ENCODE measurements around the gene APOL3. TPM values are rescaled to one million over a fixed set of nuclear protein-coding genes. Genes with fewer than 3 reads are reported as not detected.
"Not testable (repeated sequence)": the region's sequence is repeated elsewhere in the genome, so short reads cannot be mapped to it uniquely, and the experiment has no call there.

Gene APOL3
- total RNA-seq, 1 donor = 17.4 TPM

DNA sequence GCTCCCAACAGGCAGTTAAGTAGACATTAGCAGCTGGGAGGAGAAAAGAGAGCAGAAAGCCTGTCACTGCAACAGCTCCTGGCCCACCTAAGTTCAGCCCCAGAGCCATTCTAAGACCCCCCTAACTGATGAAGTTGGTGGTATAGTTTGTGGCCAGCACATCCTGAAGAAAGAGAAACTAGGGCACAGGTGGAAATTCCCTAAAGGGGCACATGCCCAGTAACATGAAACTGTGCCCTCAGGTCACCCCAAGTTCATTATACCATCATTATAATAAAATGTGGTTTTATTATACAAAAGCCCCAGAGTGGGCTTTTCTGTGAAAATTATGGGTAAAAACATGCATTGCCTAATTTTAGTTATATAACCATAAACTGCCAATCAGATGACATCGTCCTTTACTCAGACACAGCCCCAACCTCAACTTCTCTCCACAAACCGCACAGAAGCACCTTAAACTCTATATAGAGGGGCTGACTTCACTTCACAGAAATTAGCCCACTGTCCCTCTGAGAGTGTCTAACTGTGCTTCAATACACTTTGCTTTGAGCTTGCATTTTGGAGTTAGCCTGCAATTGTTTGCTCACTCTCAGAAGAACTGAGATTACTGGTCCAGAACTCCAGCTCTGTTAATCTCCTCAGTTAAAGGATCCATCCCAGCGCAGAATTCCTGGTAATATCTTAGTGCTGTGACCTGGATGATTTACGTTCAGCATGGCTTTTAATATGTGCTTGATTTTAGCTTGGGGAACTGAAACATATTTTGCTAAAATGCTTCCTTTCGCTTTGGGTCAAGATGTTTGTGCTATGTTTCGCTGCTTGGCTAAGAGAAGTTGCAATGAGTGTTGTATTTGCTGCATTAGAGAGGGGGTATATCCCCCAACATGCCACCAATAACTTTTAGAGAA, 1.8 kb upstream of the APOL3 start:
- no peak for DNase-seq (ENCODE audit: low read depth)
- no peak overlapping the region for H3K4me3 ChIP-seq (ENCODE audit: low read depth, low read length)
- TF ChIP-seq, protein P1, sequence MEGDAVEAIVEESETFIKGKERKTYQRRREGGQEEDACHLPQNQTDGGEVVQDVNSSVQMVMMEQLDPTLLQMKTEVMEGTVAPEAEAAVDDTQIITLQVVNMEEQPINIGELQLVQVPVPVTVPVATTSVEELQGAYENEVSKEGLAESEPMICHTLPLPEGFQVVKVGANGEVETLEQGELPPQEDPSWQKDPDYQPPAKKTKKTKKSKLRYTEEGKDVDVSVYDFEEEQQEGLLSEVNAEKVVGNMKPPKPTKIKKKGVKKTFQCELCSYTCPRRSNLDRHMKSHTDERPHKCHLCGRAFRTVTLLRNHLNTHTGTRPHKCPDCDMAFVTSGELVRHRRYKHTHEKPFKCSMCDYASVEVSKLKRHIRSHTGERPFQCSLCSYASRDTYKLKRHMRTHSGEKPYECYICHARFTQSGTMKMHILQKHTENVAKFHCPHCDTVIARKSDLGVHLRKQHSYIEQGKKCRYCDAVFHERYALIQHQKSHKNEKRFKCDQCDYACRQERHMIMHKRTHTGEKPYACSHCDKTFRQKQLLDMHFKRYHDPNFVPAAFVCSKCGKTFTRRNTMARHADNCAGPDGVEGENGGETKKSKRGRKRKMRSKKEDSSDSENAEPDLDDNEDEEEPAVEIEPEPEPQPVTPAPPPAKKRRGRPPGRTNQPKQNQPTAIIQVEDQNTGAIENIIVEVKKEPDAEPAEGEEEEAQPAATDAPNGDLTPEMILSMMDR (IDR thresholded peaks at IDR 0.05; ENCODE audit: insufficient read depth, low read length) = no peak

DNA sequence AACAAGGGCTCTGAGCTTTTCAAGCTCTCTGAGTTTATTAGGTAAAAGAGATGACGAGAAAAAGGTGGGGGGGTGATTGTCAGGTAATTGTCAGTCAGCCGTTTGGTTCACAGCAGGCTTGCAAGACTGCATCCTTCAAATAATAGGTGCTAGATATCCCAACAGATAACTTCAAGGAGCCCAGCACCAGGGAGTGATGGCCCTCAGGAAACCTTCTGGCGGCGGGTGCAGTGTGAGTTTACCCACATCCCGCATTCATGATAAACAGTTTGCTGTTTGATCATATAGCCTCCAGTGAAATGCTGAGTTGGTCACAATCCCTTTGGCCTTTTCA, 1.2 kb upstream of the APOL3 start:
- not testable (repeated sequence) for H3K4me3 ChIP-seq (ENCODE audit: low read depth, low read length); DNase-seq (ENCODE audit: low read depth)

DNA sequence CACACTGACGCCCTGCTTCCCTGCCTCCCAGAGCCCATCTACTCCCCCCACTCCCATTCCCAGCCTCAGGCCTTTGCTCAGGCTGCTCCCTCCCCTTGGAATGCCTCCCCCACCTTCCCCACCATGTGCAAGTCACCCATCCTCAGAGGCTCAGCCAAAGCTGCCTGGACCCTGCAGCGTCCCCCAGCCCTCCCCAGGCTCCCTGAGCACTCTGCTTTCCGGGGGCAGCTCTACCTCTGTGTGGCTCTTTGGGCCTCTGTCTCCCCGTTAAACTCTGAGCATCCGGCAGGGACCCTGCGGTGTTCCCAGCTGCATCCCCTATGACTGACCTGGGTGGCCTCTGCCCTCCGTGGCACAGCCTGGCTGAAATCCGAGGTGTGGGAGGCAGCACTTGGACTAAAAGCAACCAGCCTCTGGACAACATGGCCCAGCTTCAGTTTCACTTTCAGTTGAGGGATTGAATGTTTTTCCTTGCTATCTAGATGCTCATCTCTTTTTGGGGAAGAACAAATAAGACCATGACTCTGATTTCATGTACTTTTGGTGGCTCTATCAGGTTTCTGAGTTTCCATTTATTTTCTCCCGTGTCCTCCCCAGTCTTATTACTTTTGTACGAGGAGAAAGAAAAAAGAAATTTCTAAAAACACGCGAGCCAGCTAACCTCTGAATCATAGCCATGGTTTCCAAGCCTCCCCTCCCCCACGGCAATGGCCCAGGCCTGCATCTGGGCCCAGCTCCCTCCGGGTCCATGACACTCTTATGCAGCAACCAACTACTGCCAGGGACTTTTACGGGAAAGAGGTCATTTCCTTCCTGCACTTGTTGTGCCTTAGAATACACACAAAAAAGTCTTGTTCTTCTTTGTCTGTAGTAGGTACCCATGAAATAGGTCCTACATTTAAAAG, 3.8 kb downstream of the APOL3 start:
- TF ChIP-seq, protein P1 (IDR thresholded peaks at IDR 0.05; ENCODE audit: insufficient read depth, low read length) = no peak
- H3K4me3 ChIP-seq (ENCODE audit: low read depth, low read length) = peak overlapping the region; percentile 65
- DNase-seq (ENCODE audit: low read depth) = peak; percentile 86

DNA sequence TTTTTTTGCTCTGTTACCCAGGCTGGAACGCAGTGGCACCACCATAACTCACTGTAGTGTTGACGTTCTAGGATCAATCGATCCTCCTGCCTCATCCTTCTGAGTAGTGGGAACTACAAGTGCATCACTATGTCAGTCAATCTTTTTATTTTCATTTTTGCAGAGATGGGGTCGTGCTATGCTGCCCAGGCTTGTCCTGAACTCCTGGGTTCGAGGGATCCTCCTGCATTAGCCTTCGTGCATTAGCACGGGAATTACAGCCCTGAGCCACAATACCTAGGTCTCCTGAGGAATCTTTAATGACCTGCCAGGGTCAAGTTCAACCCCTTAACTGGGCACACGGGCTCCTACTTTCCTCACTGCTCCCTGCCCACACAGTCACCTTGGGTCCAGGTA, 4.4 kb downstream of the APOL3 start:
- TF ChIP-seq, protein P1 (IDR thresholded peaks at IDR 0.05; ENCODE audit: insufficient read depth, low read length) = no peak
- H3K4me3 ChIP-seq (ENCODE audit: low read depth, low read length) = peak overlapping the region; percentile 65
- no peak for DNase-seq (ENCODE audit: low read depth)

DNA sequence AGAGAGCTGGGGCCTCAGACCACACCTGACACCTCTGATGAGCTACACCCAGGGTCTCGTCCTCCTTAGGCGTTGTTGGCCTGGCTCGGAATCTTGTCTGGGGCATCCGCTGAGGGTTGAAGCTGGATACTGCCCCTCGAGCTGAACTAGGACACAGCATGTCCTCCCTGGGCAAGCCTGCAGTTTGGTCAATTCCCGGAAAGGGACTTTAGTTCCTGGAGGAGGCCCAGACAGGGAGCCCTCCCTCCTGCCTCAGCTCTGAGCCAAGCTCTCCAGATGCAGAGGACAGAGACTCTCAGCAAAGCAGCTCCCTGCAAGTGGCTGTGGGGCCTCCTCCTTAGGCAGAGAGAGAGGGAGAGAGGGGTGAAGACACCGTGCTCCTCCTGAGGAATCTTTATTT, 4.9 kb downstream of the APOL3 start:
- TF ChIP-seq, protein P1 (IDR thresholded peaks at IDR 0.05; ENCODE audit: insufficient read depth, low read length) = no peak
- H3K4me3 ChIP-seq (ENCODE audit: low read depth, low read length) = peak overlapping the region; percentile 22
- peak; percentile 49 for DNase-seq (ENCODE audit: low read depth)

DNA sequence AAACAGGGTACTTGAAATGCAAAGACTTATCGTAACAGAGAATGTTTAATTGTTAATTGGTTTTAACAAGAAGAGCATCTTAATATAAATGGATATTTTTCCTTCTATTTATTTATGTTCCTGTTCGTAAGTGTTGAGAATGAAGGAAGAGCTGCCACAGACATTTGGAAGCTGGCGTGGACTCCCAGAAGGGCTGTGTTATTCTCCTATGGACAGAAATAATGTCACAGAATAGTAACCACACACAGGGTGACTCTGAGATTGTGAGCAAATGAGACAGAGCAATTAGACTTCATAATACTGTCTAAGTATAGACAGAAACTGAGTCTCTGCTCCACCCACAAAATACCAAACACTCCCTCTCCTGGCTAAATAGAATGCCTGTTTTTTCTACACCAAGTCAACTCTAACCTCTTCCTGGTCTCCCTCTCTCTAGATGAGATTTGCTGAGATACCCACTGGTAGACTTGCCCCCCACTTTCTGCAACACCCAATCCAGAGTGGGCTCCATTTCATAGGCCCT, 6.1 kb downstream of the APOL3 start:
- no peak for DNase-seq (ENCODE audit: low read depth)
- H3K4me3 ChIP-seq (ENCODE audit: low read depth, low read length) = no peak overlapping the region
- TF ChIP-seq, protein P1 (IDR thresholded peaks at IDR 0.05; ENCODE audit: insufficient read depth, low read length) = no peak
